MG63 (cell line): ENCODE data around the gene RBM33. TPM values are rescaled to one million over a fixed set of nuclear protein-coding genes. Genes with fewer than 3 reads are reported as not detected.
"Not testable (repeated sequence)": the region's sequence is repeated elsewhere in the genome, so short reads cannot be mapped to it uniquely, and the experiment has no call there.

Experiments used
- DNase-seq: peaks from one replicate; pipeline ENCODE4 v3.0.0-alpha.2; 2020
- H3K27me3 ChIP-seq: fragments of 250-450 bp; sonication (Bioruptor Pico); 2 replicates; pipeline ENCODE4 v1.5.1; 2020; ENCODE audit warnings: mild to moderate bottlenecking, moderate library complexity
- H3K36me3 ChIP-seq: fragments of 250-450 bp; sonication (Bioruptor Pico); 2 replicates; pipeline ENCODE4 v1.5.1; 2020; ENCODE audit warnings: mild to moderate bottlenecking, moderate library complexity
- H3K4me3 ChIP-seq: fragments of 250-450 bp; sonication (Bioruptor Pico); 2 replicates; pipeline ENCODE4 v1.5.1; 2020; ENCODE audit warnings: mild to moderate bottlenecking, moderate library complexity
- H3K9me3 ChIP-seq: fragments of 250-450 bp; sonication (Bioruptor Pico); 2 replicates; pipeline ENCODE4 v1.5.1; 2020; ENCODE audit warnings: mild to moderate bottlenecking, moderate library complexity
- total RNA-seq: library from RNA; depleted of rRNA; stranded (reverse); fragments of >200 nt; shearing (Covaris generic); gene quantifications from 2 replicates; pipeline ENCODE4 v1.2.3, GENCODE V29; 2014; ENCODE audit warnings: low replicate concordance; rRNA removed

The RBM33 gene, protein sequence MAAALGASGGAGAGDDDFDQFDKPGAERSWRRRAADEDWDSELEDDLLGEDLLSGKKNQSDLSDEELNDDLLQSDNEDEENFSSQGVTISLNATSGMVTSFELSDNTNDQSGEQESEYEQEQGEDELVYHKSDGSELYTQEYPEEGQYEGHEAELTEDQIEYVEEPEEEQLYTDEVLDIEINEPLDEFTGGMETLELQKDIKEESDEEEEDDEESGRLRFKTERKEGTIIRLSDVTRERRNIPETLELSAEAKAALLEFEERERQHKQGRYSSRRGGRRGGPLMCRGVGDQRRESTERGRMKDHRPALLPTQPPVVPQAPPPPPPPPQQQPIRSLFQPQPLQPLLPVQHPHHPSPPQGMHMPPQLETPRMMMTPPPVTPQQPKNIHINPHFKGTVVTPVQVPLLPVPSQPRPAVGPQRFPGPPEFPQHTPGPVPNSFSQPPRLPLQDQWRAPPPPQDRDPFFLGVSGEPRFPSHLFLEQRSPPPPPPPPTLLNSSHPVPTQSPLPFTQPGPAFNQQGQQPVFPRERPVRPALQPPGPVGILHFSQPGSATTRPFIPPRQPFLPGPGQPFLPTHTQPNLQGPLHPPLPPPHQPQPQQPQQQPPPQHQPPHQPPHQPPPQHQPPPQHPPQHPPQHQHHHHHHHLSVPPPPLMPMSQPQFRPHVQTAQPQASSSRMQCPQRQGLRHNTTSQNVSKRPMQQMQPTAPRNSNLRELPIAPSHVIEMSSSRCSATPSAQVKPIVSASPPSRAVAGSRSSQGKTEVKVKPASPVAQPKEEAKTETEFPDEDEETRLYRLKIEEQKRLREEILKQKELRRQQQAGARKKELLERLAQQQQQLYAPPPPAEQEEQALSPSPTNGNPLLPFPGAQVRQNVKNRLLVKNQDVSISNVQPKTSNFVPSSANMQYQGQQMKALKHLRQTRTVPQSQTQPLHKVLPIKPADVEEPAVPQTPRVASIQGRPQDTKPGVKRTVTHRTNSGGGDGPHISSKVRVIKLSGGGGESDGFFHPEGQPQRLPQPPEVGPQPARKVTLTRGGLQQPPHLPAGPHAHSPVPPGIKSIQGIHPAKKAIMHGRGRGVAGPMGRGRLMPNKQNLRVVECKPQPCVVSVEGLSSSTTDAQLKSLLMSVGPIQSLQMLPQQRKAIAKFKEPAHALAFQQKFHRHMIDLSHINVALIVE
- 3.1 and 7.6 TPM in 2 replicates for total RNA-seq

DNA sequence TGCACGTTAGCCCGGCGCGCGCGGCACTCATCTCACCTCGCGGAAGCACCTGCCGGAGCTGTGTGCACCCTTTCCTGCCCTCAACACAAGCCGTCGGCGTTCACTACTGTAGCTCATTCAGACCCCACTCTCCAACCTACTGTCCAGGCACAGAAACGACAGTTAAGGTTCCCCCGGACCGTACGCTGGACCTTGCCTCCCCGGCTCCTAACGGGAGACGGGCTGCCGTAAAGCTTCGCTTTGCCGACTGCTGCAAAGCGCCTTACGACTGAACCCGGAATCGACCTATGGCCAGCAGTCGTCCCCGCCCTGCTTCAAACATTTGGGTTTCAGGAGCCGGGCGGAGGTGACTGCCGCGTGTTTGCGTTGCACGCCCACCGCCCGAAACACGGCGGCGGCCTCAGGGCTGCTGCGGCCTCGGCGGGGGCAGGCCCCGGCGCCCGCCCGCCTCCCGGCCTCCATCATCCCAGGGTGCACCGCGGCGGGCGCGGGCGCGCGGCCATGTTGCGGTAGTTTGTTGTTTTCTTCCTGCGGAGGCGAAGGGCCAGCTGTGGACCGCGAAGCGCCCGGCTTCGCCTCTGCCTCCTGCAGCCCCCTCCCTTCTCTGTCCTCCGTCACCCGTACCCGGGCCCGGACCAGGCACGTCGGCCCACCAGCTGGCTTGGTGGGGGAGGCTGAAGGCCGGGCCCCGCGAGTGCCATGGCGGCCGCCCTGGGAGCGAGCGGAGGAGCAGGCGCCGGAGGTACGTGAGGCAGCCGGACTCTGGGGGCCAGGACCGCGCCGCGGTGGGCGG lies at the start of gene RBM33:
TSS of gene RBM33 (plus strand) at position 484 of the 793 bp plus-strand sequence. CDS start at position 700, 216 bp downstream.
- H3K4me3 ChIP-seq: peak within 1 kb of the TSS; percentile 84
- H3K36me3 ChIP-seq: peaks cover 37% of the 10 kb centered on the region
- H3K27me3 ChIP-seq: no peaks in the 10 kb centered on the region
- H3K9me3 ChIP-seq: peaks cover 14% of the 10 kb centered on the region
- peak; percentile 78 for DNase-seq

DNA sequence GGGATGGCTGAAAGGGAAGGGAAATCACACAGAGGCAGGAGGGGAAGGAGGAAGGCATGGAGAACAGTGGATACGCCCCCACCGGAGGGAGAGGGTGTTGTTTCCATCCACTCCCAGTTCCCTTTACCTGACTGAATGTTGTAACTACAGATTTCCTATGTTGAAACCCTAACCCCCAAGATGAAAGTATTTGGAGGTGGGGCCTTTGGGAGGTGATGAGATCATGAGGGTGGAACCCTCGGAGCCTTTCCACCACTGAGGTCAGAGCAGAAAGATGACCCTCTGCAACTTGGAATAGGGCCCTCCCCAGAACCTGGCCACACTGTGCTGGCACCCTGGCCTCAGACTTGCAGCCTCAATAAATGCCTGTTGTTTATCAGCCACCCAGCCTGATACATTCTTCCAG lies 49.5 kb upstream of the RBM33 start:
- no peaks in the 10 kb centered on the region for H3K9me3 ChIP-seq
- H3K4me3 ChIP-seq: no peak overlapping the region
- no peak for DNase-seq
- no peaks in the 10 kb centered on the region for H3K36me3 ChIP-seq
- H3K27me3 ChIP-seq: no peaks in the 10 kb centered on the region; the same call in 1 of the 2 replicates

DNA sequence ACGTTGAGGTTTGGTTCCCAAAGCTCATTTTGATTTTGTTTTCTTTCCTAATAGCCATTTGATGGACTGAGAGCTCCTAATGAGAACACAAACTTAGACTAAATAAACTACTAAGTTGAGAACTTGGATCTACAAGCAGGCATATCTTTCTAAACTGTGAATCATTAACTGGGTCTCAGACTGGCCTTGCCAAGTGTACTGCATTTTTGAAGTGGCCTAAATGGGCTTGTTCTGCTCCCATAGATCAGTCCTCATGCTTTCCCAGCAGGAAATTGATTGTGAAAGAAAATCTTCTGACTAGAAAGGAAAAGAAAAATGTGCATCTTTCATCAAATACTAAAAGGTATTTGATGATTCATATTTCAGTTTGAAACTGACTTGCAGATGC lies 46.7 kb upstream of the RBM33 start:
- H3K4me3 ChIP-seq: no peak overlapping the region
- H3K9me3 ChIP-seq: no peaks in the 10 kb centered on the region
- H3K27me3 ChIP-seq: no peaks in the 10 kb centered on the region; the same call in 1 of the 2 replicates
- no peaks in the 10 kb centered on the region for H3K36me3 ChIP-seq
- DNase-seq: no peak

DNA sequence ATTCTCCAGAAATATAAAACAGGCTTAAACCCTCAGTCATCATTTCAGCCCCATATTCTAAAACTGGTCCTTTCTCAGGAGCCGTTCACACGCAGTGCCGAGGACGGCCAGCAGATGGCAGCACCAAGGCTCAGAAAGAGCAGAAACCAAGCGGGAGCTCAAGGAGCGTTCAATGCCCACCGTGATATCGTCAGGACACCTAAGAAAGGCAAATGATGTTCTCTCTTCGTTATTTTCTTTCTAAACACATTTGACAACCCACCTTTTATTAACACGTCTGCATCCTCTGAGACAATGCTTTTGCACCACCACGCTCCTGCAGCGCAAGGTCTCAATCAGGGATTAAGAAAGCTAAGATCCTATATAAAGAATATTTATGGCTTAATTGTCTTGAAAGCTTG lies 45.7 kb upstream of the RBM33 start:
- H3K4me3 ChIP-seq: no peak overlapping the region
- H3K27me3 ChIP-seq: no peaks in the 10 kb centered on the region; the same call in 1 of the 2 replicates
- peak; percentile 39 for DNase-seq
- H3K9me3 ChIP-seq: no peaks in the 10 kb centered on the region
- no peaks in the 10 kb centered on the region for H3K36me3 ChIP-seq

DNA sequence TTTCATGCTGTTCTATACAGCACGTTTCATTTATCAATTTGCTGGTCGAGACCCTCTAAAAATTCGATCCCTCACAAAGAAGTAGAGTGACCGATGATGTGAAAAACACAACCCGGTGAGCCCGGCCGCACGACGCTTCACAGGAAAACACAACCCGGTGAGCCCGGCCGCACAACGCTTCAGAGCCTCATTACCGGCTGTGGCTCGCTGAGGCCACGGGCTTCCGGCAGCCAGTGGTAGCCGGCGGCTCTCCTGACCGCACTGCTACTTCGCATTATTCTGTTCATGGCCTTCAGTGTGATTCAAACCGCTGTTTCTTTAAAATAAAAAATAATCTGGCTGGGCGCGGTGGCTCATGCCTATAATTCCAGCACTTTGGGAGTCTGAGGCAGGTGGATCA lies 42.3 kb upstream of the RBM33 start:
- no peak overlapping the region for H3K4me3 ChIP-seq
- no peaks in the 10 kb centered on the region for H3K36me3 ChIP-seq
- H3K9me3 ChIP-seq: no peaks in the 10 kb centered on the region
- no peaks in the 10 kb centered on the region; the same call in 1 of the 2 replicates for H3K27me3 ChIP-seq
- no peak for DNase-seq

DNA sequence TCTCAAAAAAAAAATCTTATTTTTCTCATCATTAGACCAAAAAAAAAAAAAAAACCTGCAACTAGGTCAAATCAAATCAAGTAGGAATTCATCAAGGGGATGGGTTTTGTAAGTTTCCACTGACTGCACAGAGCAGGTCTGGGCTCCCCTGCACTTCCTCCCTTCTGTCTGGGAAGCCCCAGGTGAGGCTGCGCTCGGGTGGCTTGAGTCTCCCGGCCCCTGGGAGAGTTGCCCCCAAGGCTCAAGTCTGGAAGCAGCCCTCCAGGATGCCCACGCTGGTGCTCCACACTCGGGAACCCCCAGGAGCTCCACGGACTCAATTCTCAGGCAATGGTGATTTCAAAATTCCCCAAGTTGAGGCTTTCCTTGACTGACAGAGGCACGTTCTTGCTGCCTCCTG lies 41.7 kb upstream of the RBM33 start:
- DNase-seq: no peak
- Histone ChIP-seq H3K9me3 (no peaks in the 10 kb centered on the region), H3K27me3 (no peaks in the 10 kb centered on the region; the same call in 1 of the 2 replicates), H3K4me3 (no peak overlapping the region), H3K36me3 (no peaks in the 10 kb centered on the region)

DNA sequence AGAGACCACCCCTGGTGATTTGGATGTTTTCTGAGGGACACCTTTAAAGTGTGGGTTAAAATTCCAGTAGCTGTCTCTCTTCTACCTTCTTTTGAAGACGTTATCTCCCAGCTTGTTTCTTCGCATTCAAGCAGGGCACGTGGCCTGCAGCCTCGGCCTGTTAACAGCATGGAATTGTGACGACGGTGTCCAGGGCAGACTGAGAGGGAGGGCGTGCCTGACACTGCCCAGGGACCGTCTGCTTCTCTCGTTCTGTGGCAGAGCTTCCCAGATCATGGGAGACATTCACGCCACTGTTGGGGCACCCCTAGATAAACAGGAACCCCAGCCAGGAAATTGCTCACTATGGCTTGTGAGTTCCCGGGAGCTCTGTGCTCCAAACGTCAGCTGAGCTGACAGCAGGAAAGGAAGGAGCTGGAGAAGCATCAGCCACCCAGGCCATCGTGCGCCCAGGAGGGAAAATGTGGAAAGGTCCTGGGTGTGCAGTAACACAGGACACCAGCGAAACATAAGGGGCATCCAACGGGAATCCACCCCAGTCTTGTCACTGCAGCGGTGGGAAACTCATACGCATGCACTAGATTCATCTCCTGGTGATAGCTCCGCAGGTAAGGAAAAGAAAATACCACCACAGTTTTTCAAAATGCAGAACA lies 41.1 kb upstream of the RBM33 start:
- Histone ChIP-seq H3K9me3 (no peaks in the 10 kb centered on the region), H3K4me3 (no peak overlapping the region), H3K36me3 (no peaks in the 10 kb centered on the region), H3K27me3 (no peaks in the 10 kb centered on the region; the same call in 1 of the 2 replicates)
- no peak for DNase-seq

DNA sequence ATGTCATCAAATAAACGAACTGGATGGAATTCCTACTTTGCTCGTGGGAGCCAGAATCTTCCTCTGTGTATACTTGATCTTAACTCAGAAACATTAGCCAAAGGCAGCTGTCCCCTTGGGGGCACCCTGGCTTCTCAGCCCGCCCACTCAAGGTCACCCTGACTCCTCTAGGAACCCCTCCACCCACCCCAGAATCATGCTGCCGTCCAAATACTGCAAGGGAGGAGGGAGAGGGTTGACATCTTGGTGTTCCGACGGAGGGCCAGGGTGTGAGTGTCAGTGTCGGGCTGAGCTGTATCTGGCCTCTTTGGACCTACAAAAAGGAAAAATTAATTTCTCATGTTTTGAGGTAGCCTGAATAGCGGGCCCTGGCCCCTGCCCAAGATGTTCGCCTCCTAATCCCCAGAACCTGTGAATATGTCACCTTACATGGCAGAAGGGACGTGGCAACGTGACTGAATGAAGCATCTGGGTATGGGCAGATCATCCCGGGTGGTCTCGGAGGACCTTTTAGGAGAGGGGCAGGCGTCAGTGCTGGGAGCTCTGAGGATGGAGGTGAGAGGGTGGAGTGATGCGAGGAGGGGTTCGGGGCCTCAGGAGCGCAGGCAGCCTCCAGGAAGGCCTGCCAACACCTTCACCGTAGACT lies 40.5 kb upstream of the RBM33 start:
- Histone ChIP-seq H3K36me3 (no peaks in the 10 kb centered on the region), H3K4me3 (no peak overlapping the region), H3K9me3 (no peaks in the 10 kb centered on the region), H3K27me3 (no peaks in the 10 kb centered on the region; the same call in 1 of the 2 replicates)
- no peak for DNase-seq

DNA sequence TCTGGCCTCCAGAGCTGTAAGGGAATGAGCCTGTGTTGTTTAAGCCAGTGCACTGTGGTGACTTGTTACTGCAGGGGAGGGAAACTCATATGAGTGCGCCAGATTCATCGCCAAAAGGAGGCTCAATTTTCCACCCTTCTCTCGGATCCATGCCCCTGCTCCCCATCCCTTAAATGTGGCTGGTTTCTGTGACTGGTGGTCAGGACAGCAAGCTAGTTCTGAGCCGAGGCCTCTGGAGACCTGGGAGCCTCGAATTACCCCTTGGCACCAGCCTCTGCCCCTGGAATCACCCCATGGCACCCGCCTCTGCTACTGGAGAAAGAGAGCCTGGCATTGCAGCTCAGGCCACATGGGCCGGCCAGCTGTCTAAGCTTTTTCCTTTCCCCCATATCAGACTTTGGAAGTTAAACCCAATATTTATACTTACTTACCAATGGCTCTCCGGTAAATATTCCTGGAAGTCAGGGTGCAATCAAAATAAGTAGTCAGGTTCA lies 39.9 kb upstream of the RBM33 start:
- H3K27me3 ChIP-seq: no peaks in the 10 kb centered on the region; the same call in 1 of the 2 replicates
- no peaks in the 10 kb centered on the region for H3K36me3 ChIP-seq
- no peaks in the 10 kb centered on the region for H3K9me3 ChIP-seq
- no peak for DNase-seq
- no peak overlapping the region for H3K4me3 ChIP-seq

DNA sequence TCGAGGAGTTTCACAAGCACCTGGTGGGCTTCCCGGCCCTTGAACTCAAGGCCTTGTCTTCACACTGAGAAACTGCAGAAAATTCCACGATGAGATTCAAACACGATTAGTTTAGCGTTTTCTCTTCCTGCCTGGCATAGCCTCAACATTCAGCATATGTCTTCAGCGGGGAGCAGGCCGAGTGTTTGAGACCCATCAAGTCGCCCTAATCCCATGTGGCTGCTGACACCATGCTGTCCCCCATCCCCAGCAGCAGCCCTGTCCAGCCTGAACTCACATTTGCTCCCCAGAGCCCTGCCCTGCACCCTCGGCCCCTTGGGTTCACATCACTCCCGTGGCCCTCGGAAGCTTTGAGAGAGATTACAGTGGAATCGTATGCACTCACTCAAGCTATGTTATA lies 35.3 kb upstream of the RBM33 start:
- no peaks in the 10 kb centered on the region for H3K27me3 ChIP-seq
- no peaks in the 10 kb centered on the region for H3K36me3 ChIP-seq
- no peak overlapping the region for H3K4me3 ChIP-seq
- DNase-seq: no peak
- no peaks in the 10 kb centered on the region for H3K9me3 ChIP-seq

DNA sequence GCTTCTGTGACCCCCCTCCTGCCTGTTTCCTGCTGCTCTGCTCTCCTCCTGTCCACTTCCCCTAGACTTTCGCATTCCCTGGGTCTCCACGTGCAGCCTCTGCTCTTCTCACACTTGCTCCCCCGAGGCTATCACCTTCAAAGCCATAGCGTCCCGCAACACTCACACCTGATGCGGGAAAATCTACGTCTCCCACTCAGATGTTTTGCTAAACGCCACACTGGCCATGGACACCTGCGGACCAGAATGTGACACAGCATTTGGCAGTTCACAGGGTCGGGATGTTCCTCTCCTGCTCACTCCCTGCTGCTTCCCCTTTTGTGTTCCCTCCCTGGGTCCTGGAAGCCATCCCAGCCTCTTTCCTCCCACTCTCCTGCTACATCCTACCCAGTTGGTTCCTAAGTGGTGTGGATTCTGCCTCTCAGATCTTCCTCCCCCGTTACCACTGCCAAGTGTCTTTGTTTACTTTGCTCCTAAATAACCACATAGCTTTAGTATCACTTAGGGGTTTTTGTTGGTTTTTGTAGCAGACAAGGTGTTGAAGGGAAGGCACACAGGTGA lies 33.7 kb upstream of the RBM33 start:
- H3K36me3 ChIP-seq: no peaks in the 10 kb centered on the region

DNA sequence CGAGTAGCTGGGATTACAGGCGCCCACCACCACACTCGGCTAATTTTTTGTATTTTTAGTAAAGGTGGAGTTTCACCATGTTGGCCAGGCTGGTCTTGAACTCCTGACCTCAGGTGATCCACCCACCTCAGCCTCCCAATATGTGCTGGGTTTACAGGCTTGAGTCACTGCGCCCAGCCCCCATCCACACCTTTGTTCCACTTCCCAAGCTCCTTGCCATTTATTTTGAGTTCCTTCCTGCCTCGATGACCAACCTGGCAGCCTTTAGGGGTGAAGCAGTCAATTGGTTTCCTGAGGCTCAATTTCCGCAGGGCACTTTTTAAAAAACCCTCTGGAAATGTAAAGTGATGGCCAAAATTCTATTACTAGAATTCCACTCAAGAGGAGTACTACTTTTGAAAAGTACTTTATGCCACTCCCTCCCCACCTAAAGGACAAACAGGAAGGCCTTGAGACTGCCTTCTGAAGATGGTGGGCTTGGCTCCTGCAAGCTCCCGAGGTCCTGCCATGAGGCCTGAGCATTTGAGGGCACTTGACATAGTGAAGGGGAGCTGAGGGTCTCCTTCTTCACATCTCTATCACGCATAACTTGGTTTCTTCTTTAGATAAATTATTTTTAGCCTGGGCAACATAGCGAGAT lies 32.5 kb upstream of the RBM33 start:
- no peak overlapping the region for H3K4me3 ChIP-seq
- no peak for DNase-seq
- H3K36me3 ChIP-seq: no peaks in the 10 kb centered on the region
- no peaks in the 10 kb centered on the region for H3K27me3 ChIP-seq
- H3K9me3 ChIP-seq: no peaks in the 10 kb centered on the region

More for the DNA sequence above, 33.7 kb upstream of the RBM33 start:
- Histone ChIP-seq H3K27me3 (no peaks in the 10 kb centered on the region), H3K4me3 (no peak overlapping the region), H3K9me3 (no peaks in the 10 kb centered on the region)
- DNase-seq: no peak

DNA sequence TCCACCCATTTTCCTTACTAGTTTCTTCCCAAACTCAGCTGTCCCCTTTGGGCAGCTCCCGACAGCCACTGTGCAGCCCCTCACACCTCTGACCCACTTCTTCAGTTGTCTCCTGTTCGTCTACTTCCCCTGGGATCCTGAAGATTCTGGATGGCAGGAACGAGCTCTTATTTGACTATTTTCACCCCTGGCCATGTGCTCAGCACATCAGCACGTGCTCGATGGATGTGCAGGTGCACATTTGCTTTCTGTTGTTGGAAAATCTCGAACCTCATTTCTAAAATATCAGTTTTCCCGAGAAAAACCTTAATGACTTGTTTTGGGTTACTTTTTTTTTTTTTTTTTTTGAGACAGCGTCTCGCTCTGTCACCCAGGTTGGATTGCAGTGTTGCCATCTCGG lies 31.8 kb upstream of the RBM33 start:
- H3K4me3 ChIP-seq: no peak overlapping the region
- DNase-seq: no peak
- no peaks in the 10 kb centered on the region for H3K27me3 ChIP-seq
- H3K36me3 ChIP-seq: no peaks in the 10 kb centered on the region
- no peaks in the 10 kb centered on the region for H3K9me3 ChIP-seq

DNA sequence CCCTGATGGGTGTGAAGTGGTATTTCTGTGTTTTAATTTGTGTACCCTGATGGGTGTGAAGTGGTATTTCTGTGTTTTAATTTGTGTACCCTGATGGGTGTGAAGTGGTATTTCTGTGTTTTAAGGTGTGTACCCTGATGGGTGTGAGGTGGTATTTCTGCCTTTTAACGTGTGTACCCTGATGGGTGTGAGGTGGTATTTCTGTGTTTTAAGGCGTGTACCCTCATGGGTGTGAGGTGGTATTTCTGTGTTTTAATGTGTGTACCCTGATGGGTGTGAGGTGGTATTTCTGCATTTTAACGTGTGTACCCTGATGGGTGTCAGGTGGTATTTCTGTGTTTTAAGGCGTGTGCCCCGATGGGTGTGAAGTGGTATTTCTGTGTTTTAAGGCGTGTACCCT lies 29.4 kb upstream of the RBM33 start:
- not testable (repeated sequence) for DNase-seq, H3K4me3 ChIP-seq, H3K27me3 ChIP-seq, H3K9me3 ChIP-seq, H3K36me3 ChIP-seq
